Stimulated activated CD4-positive, alpha-beta T cell treated with anti-CD3 and anti-CD28 coated beads, Interleukin-1b, Interleukin-23, amount 100 ng/mL, for 4 hours (primary cell): ENCODE results near the gene SLC1A1.
"Not testable (repeated sequence)": the region's sequence is repeated elsewhere in the genome, so short reads cannot be mapped to it uniquely, and the experiment has no call there.

ENCODE experiments used
- DNase-seq, 2 donors: peaks; one replicate each; pipeline ENCODE4 v3.0.0-alpha.2; 2020; ENCODE audit warnings: low read depth in 2 of 2

The SLC1A1 gene

DNA sequence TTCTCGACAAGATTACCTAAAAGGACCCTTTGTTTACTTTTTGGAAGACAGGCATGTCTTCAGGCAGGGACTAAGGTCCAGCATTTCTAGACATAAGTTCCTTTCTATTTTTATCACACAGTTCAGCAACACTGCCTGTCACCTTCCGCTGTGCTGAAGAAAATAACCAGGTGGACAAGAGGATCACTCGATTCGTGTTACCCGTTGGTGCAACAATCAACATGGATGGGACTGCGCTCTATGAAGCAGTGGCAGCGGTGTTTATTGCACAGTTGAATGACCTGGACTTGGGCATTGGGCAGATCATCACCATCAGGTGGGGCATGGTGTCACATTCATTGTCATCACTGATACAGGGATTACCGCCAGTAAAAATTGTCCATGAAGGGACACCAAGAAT, 86.2 kb downstream of the SLC1A1 start:
- no peak for DNase-seq

DNA sequence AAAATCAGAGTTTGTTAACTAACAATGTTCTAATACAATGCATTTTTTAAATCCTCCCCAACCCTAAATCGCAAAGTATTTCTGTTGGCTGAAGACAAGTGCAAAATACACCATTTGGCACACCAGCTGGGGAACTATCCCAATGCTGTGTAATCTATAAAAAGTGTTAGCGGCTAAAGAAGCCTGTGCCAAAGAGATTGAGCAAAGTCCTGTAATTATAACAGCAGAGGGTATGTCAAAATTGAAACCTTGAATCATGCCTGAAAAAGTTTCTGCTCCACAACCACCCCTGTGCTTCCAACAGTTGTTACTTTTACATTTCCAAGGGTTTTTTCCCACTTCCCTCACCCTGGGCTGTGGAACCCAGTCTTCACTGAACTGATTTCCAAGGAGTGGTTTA, 88.7 kb downstream of the SLC1A1 start:
- DNase-seq: no peak

DNA sequence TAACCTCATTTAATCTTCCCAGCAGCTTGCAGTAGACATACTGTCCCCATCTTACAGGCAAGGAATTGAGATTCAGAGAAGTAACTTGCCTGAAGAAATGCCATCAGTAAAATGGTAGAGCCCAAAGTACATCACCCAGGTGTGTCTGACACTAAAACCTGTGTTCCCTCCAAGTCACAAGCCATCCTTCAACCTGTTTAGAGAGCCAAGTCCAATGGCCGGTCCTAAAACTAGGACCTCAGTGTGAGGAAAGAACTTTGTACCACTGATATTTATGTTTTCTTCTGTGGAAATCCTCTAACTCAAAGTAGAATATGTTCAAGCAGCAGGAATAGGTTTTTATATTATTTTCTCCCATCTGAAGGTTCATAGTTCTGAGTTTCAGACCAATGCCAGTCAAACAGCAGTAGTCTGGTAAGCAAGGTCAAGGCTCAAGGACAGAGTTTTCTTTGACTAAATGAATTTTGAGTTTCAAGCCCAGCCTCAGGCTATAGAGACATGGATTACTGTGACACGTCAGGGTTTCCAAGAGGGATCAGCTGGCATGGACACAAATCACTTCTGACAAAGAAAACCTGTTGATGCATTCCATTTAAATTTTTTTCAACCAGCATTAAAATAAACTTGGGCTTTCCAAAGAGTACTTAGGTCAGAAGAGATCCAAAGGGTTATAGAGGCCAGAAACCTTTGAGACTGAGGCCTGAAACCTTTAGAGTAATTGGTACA, 90.9 kb downstream of the SLC1A1 start:
- no peak for DNase-seq

DNA sequence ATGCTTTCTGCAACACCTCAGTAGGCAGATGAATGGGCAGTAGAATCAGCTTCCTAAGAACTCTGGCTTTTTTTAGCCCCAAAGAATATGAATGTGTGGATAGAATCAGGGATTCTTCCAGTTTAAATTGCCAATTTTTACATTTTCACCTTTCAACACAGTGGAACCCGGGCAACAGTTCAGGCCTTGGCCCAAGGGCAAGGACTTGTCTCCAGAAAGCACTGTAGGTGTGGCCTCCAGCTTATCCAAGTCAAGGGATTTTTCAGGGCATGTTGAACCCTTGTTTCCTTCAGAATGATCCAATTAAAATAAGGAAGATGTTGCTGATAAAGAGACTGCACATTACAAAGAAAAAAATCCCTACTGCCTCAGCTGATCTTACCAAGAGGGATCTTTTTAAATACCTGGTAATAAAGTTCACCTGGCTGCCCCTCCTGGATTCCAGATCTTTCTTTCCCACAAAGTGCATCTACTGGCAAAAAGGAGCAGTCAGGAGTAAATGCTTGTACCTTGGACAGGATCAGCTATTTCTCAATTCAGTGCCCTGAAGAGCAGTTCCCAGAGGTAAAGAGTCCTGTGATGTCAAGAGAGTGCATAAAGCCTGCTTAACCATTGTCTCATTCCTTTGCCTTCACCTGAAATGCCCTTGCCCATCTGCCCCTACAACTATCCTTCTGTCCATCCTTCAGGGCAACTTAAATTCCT, 91.7 kb downstream of the SLC1A1 start:
- DNase-seq: no peak

DNA sequence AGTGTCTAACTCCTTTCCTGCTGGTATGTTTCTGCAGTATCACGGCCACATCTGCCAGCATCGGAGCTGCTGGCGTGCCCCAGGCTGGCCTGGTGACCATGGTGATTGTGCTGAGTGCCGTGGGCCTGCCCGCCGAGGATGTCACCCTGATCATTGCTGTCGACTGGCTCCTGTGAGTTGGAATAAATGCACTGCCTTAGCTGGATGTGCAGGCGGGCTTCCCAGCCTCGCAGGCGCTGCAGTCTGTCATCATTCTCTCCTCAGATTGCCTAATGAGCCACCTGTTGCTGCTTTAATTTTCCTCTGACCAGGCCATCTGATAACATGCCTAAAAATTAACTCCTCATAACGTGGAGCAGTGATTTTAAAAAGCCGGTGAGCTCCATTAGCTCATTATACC, 92.7 kb downstream of the SLC1A1 start:
- DNase-seq: no peak

DNA sequence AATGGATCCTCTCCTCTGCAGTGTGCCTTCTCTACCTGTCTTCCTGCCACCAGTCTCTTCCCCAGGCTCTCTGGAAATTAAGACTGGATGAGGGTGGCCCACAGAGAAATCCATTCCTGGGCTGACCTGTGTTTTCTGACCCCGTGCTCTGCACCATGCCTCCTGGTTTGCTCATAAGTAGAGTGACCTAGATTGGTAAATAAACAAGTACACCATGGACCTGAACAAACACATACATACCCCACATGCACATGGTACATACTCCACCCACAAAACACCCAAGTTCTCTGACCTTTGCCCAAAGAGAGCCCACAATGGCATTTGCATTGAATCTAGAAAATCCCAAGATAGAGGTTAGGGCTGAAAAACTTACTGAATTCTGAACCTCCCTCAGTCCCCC, 94.4 kb downstream of the SLC1A1 start:
- DNase-seq: no peak

DNA sequence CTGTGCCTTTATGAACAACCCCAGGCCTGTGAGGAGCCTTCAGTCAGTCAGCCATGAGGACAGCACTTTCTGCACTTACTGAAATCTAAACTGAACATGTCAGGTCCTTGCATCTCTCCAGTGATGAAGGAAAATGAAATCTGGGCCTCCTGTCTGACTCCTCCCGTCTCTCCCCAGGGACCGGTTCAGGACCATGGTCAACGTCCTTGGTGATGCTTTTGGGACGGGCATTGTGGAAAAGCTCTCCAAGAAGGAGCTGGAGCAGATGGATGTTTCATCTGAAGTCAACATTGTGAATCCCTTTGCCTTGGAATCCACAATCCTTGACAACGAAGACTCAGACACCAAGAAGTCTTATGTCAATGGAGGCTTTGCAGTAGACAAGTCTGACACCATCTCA, 94.9 kb downstream of the SLC1A1 start:
- DNase-seq: no peak

DNA sequence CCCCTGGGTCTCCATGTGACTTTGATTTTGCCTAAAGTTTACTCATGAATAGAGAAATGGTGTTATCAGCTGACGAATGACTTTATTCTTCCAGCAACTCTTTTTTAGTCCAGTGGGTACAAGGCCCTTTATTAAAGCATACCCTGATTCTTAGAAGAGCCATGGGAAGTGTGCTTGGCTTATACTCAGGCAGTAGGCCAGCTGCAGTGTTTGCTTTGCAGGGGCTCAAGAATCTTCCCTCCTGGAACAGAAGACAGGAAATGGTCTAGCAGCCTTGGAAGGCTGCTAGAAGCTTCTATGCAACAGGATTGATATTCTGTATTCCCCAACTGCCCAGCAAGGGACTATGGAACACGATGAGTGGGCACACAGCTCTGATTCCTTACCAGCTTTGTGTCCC, 98.5 kb downstream of the SLC1A1 start:
- DNase-seq: no peak

DNA sequence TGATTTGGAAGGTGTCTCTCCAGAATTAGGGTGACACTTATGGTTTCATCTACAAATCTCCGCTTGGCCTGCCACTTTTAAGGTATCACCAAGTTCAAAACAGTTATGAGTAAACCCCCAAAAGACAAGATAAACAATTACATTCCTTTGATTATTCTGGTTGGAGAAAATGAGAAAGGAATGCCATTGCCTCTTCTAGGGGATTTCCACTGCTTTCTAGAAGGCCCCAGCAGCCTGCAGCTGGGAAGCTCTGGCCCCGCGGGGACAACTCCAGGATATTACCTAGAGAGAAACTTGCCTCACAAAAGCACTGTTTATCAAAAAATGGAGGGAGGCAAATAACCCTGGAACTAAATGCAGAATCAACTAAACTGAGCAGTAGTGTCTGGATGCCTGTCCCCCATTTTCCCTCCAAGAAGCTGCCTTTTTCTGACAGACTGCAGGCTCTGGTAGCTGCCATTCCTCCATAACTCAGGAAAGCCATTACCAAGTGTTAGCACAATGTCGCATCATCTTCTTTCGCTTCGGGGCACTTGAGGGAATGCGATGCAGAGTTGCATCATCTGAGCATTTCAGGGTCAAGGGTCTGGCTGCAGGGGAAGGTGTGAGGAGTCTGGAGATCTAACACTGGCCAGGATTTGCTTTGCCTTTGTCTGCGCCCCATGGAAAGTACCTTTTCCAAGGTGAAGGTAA, 100.3 kb downstream of the SLC1A1 start:
- no peak for DNase-seq

DNA sequence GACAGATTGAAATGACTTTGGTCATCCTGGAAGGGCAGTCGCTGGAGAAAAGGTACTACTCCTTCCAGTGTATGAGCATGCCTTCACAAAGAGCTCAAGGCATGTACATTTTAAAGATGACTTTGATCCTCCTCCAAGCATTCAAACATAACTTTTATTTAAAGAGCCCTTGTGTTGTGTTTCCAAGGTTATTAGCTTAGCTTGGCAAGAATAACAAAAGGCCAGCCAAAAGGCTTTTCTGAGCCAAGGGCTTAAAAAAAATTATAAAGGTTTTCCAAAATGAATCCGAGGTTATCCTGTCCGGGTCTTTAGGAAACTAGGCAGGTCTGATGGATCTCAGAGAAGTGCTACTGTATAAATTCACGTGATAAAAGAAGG, 100.8 kb downstream of the SLC1A1 start:
- no peak for DNase-seq

DNA sequence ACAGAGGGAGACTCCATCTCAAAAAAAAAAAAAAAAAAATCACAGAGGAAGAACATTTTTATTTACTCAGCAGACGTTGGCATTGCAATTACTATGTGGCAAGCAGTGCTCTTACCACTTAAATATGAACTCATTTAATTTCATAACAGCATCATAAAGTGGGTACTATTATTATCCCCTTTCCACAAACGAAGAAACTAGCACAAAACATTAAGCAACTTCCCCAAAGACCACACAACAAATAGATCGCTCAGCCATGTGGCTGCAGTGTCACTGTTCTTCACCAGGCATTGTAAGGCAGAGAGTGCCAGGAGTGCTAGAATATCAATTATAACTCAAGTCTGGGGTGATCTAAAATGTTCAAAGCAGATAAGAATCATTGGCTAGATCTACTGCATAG, 102.0 kb downstream of the SLC1A1 start:
- no peak for DNase-seq

DNA sequence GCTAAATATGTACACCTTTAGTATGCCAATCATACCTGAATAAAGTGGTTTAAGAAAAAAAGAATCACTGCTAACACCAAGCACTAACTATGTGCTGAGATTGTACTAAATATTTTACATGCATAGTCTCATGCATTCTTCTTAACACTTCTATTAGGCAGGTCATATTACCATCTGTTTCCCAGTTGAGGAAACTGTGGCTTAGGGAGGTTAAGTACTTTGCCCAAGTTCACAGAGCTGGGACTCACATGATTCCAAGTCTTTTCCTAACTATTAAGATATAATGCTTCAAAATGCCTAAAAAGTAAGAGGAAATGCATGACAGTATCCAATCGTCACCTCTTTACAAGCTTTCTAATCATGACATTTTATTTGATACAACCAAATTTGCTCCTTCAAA, 102.6 kb downstream of the SLC1A1 start:
- no peak for DNase-seq

DNA sequence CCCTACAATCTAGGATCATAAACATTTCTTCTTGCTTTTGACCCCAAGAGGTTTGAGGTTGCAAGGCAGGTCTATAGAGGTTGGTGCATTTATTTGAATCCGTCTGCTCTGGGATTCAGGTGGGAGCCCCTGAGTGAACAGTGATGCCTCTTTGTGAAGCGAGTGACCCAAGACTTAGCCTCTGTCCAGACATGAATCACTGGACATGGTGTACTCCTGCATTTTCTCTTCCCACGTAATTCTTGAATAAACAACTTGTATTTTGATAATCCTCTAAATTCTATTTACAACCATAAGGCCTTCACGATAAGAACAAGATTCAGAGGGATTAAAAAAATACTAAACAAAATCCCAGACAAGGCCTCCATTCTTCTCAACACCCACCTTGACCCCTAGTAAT, 104.3 kb downstream of the SLC1A1 start:
- no peak for DNase-seq

DNA sequence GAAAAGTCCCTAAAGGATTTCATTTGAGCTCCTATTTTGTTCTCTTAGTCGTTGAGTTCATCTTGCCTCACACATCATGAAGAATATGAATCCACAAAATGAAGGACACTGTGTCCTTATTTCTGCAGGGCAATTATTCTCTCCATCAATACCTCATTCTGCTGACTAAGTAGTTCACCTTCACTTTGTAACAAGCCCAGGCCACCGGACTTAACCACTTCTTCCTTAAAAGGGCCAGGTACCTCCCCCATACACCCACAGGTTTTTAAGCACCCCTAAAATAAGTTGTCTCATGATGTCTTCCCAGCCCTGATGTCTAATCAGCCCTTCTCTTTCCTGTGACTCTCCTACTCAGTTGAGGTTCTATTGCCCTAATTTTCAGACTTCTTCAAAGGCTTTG, 104.7 kb downstream of the SLC1A1 start:
- DNase-seq: no peak

DNA sequence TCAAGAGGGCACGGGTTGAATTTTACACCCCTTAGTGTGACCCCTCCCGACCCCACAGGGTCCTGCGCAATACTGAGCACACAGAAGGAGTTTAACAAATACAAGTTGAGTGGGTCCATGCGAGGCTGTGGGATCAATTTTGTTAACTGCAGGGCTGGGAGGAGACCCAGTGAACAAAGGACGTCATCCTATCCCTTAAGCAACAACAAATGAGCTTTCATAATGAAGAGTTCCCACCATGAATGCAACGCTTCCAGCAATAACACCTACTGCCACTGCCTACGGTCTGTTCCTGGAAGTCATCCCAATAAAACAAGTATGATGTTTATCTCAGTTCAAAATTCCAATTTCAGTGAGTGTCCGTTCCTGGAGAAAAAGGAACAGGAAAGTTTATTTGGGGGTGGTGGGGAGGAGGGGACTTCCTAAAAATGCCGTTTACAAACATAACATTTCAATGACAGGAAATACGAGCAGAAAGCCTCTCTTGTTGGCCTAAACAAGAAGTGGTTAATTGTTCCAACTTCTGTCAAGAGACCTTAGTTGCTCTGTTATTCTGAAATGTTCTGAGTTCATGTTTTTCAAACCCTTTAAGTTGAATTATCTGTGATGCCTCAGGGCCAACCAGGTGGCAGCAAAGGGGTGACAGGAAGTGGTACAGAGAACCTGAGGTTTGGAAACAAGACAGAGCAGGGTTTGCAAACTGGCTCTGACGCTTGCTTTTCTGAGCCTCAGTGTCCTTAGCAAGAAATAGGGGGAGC, 106.1 kb downstream of the SLC1A1 start:
- DNase-seq: peak in 1 of 2 donors; percentile 34

DNA sequence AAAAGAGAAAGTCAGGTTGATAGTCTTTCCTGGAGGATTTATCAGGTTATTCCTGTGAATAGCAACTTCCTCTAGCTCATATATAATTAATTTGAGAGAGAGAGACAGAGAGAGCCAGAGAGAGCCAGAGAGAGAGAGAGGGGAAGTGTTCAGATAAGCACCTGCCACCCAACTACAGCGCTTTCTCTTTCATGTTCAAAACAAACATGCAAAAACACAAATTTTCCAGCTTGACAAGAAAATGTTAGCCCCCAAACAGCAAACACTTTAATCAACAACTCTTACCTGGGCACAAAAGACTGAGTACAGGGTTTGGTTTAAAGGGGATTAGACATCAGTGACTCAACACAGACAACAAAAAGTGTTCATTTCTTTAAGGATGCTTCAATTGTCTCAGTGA, 110.1 kb downstream of the SLC1A1 start:
- DNase-seq: no peak

DNA sequence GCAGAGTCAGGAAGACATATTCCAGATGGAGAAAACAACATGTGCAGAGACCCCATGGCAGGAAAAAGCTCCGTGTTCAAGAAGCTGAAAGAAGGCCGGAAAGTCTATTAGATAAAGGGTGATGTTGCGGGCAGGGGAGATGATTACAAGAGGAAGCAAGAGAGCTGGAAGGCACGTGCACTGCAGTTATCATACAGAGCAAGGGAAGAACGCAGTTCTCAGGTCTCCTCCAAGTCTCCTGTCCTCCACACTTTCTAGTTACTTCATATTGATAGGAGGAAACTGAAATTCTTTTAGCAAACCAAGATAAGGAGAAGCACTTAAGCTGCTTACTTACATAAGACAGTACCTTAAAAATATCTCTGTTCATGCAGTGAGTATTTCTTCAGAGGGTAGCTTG, 113.6 kb downstream of the SLC1A1 start:
- no peak for DNase-seq

DNA sequence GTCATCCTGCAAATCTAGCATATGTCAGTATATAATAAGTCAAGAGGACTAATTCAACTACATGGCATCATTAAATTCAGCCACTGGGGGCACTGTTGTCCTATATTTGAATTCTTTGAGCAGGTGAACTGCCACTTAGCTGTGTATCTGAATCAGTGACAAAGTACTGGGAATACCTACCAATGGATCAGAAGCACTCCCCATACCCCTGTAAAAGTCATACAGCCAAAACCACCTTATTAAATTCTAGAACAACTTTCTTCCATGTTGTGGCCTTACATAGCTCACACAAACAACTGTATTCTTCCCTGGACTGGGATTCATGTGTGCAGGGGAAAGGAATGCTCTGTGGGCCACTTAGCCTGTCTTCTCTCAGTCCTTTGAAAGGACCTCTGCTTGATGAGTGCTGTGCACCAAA, 114.4 kb downstream of the SLC1A1 start:
- DNase-seq: peak; percentile 15 to 72

DNA sequence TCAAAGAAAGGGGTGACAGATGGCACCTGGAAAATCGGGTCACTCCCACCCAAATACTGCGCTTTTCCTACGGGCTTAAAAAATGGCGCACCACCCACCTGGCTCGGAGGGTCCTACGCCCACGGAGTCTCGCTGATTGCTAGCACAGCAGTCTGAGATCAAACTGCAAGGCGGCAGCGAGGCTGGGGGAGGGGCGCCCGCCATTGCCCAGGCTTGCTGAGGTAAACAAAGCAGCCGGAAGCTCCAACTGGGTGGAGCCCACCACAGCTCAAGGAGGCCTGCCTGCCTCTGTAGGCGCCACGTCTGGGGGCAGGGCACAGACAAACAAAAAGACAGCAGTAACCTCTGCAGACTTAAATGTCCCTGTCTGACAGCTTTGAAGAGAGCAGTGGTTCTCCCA, 115.8 kb downstream of the SLC1A1 start:
- DNase-seq: not testable (repeated sequence)

DNA sequence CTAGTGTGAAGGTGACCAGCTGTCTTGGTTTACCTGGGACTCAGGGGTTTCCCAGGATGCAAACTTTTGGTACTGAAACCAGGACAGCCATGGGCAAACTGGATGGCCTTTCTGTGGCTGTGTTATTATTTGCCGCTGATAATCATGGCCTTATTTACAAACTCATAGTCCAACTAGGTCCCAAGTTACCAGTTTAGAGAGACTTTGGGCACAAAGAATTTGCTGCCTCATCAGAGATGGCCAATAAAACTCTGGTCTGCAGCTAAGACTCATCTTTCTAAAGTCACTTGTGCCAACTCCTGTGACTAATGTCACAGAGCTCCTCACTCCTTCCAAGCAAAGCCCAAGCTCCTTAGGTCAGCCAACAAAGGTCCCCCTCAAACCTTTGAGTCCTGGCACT, 124.4 kb downstream of the SLC1A1 start:
- DNase-seq: no peak

DNA sequence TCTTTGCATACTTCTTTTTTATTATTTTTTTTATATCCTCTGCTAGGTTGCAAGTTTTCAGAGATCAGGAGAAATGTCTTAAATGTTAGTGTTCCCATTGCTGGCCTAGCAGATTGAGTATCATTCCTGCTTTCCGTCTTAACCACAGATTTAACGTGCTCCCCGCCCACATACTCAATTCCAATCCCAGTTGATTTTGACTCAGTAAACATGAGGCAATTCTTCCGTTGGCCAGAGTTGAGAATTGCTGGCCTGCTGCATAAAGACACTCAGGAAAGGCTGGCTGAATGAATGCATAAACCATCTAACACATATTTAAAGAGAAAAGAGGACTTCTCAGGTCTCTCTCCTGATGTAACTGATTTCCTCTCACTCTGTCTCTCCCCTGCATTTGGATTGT, 125.0 kb downstream of the SLC1A1 start:
- DNase-seq: no peak

DNA sequence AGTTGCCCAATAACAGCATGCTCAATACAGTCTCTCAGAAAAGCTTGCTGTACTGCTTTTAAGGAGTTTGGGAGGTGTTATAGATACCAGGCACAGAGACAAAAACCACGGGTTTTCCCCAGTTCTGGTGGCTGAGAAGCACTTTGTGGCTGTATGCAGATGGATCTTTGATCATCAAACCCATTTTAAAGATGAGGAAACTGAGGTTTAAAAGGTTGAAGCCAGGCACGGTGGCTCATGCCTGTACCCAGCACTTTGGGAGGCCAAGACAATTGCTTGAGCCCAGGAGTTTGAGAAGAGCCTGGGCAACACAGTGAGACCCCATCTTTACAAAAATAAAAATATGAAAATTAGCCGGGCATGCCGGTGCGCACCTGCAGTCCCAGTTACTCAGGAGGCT, 125.5 kb downstream of the SLC1A1 start:
- DNase-seq: no peak
